SU-DHL-6 (cell line): Measurements from ENCODE around the gene NENF.

Source experiments
- H2AFZ ChIP-seq: fragments of 200-600 bp; sonication (generic); 2 replicates; pipeline ENCODE4 v1.6.1; 2014; ENCODE audit warnings: low read depth, mild to moderate bottlenecking, moderate library complexity, mixed read lengths, antibody characterized with exemption, low read length; ENCODE audit not compliant: severe bottlenecking
- H3F3A ChIP-seq: fragments of 200-600 bp; shearing (Covaris generic); 2 replicates; pipeline ENCODE4 v1.6.0; 2016; ENCODE audit warnings: antibody characterized with exemption, mild to moderate bottlenecking; ENCODE audit not compliant: insufficient read depth
- H3K27ac ChIP-seq: fragments of 200-600 bp; sonication (generic); 2 replicates; pipeline ENCODE4 v1.5.1; 2016; ENCODE audit warnings: low read depth, mild to moderate bottlenecking, low read length, moderate library complexity, mixed read lengths
- H3K27me3 ChIP-seq: fragments of 200-600 bp; sonication (generic), shearing (Covaris generic); 2 replicates; pipeline ENCODE4 v1.6.0; 2014; ENCODE audit warnings: mild to moderate bottlenecking, low read length
- H3K36me3 ChIP-seq: fragments of 200-600 bp; sonication (generic); 2 replicates; pipeline ENCODE4 v1.6.1; 2014; ENCODE audit warnings: mild to moderate bottlenecking, low read length, mixed read lengths
- H3K4me2 ChIP-seq: fragments of 300-600, 200-600 bp; shearing (Covaris generic), sonication (generic); 2 replicates; pipeline ENCODE4 v1.6.0; 2014; ENCODE audit warnings: low read length, low read depth, mild to moderate bottlenecking; ENCODE audit not compliant: poor library complexity, severe bottlenecking
- H3K4me3 ChIP-seq: fragments of 200-600 bp; sonication (generic); 2 replicates; pipeline ENCODE4 v1.5.1; 2014; ENCODE audit warnings: antibody characterized with exemption, low read length, mild to moderate bottlenecking, mixed read lengths; ENCODE audit not compliant: insufficient read depth, poor library complexity, severe bottlenecking
- H3K79me2 ChIP-seq: fragments of 200-600 bp; sonication (generic); 2 replicates; pipeline ENCODE4 v1.6.1; 2014; ENCODE audit warnings: mild to moderate bottlenecking, low read length, moderate library complexity; ENCODE audit not compliant: insufficient read depth
- H3K9ac ChIP-seq: fragments of 200-600 bp; sonication (generic); 2 replicates; pipeline ENCODE4 v1.7.0; 2014; ENCODE audit warnings: mild to moderate bottlenecking, low read length
- H3K9me2 ChIP-seq: fragments of 200-600 bp; sonication (generic); replicated peaks from 2 replicates; pipeline ENCODE4 v1.6.1; 2014; ENCODE audit warnings: low read length; ENCODE audit not compliant: insufficient read depth
- H3K9me3 ChIP-seq: fragments of 200-600 bp; sonication (generic); 2 replicates; pipeline ENCODE4 v1.6.1; 2014; ENCODE audit warnings: low read length, mixed read lengths; ENCODE audit not compliant: insufficient read depth
- H4K20me1 ChIP-seq: fragments of 200-600 bp; sonication (generic); 2 replicates; pipeline ENCODE4 v1.6.1; 2014; ENCODE audit warnings: low read depth, mild to moderate bottlenecking, antibody characterized with exemption, low read length, moderate library complexity, mixed read lengths
- EZH2phosphoT487 ChIP-seq: fragments of 200-600 bp; sonication (generic), shearing (Covaris generic); conservative IDR thresholded peaks from 2 replicates; pipeline ENCODE4 v1.6.1; 2018; ENCODE audit warnings: mild to moderate bottlenecking, antibody characterized with exemption, low read length, moderate library complexity, mixed read lengths
- TF ChIP-seq, protein P1 (sequence below): fragments of 200-600 bp; sonication (generic); IDR thresholded peaks from one replicate; pipeline ENCODE4 v1.5.1; 2017; ENCODE audit warnings: antibody characterized with exemption, mild to moderate bottlenecking, low read length, moderate library complexity; ENCODE audit not compliant: insufficient read depth, poor library complexity, severe bottlenecking

Gene NENF

DNA sequence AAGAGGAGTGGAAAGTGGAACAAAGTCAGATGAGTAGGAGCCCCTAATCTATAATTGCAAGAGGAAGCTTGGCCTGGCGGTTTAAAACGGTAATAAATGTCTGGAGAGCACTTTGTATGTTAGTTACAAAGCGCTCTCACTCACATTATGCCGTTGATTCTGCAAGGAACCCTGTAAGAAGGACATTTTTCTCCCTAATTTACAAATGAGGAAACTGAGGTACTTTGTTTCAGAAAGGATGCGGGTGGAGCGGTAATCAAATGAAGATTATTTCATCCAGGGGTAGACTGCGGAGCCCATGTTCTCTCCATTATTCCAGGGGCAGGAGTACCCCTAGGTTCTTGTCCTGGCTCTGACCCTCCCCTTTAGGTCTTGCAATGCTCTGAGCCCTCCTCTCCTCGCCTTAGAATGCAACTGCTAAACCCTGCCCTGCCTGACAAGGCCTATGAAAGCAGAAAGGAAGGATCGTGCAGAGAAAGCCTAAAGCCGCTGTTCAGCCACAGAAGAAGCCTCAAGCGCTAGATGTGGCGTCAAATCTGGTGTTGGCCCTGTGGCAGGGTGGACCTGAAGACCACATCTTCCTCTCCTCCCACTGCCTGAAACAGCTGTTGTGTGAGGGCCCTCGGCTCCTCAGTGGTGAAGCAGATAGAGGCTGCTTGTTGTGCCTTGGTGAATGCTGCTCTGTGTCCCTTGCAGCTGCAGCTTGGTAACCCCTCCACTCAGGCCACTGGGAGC lies 17.4 kb upstream of the NENF start:
- TF ChIP-seq, protein P1, sequence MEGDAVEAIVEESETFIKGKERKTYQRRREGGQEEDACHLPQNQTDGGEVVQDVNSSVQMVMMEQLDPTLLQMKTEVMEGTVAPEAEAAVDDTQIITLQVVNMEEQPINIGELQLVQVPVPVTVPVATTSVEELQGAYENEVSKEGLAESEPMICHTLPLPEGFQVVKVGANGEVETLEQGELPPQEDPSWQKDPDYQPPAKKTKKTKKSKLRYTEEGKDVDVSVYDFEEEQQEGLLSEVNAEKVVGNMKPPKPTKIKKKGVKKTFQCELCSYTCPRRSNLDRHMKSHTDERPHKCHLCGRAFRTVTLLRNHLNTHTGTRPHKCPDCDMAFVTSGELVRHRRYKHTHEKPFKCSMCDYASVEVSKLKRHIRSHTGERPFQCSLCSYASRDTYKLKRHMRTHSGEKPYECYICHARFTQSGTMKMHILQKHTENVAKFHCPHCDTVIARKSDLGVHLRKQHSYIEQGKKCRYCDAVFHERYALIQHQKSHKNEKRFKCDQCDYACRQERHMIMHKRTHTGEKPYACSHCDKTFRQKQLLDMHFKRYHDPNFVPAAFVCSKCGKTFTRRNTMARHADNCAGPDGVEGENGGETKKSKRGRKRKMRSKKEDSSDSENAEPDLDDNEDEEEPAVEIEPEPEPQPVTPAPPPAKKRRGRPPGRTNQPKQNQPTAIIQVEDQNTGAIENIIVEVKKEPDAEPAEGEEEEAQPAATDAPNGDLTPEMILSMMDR, result no peak
- no peak for TF ChIP-seq EZH2phosphoT487
- Histone ChIP-seq H4K20me1 (no peaks in the 10 kb centered on the region), H3F3A (no peaks in the 10 kb centered on the region), H3K4me3 (peak overlapping the region; percentile 33), H3K27me3 (no peaks in the 10 kb centered on the region), H3K36me3 (no peaks in the 10 kb centered on the region), H3K9me3 (no peaks in the 10 kb centered on the region), H2AFZ (peak overlapping the region; percentile 77), H3K79me2 (peaks cover 25% of the 10 kb centered on the region), H3K9ac (peak overlapping the region; percentile 80), H3K9me2 (no peaks in the 10 kb centered on the region), H3K4me2 (peak overlapping the region; percentile 73), H3K27ac (peak overlapping the region; percentile 17; the same call in 1 of the 2 replicates)

DNA sequence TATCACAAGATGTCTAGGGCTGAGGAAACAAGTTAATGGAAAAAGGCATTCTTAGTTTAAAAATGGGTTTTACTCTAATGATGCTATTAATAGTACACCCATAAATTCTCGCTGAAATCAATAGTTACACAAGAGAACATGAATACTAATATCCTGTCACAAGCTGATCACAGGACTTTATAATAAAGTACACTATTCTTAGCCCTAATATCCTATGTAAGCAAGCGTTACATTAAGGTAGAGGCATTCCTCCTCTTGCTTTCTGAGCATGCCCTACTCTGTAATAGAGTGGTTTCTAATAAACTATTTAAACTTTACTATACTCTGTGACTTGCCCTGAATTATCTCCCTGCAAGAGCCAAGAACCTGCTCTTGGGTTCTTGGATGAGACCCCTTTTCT lies 11.6 kb upstream of the NENF start:
- Histone ChIP-seq H3K27ac (no peak overlapping the region), H3K4me2 (no peak overlapping the region), H3K27me3 (no peaks in the 10 kb centered on the region), H3K79me2 (no peaks in the 10 kb centered on the region), H3K9me2 (no peaks in the 10 kb centered on the region), H4K20me1 (no peaks in the 10 kb centered on the region), H2AFZ (no peak overlapping the region), H3K4me3 (no peak overlapping the region), H3K36me3 (no peaks in the 10 kb centered on the region), H3F3A (no peaks in the 10 kb centered on the region), H3K9ac (no peak overlapping the region), H3K9me3 (no peaks in the 10 kb centered on the region)
- TF ChIP-seq, protein P1, result no peak
- no peak for TF ChIP-seq EZH2phosphoT487

DNA sequence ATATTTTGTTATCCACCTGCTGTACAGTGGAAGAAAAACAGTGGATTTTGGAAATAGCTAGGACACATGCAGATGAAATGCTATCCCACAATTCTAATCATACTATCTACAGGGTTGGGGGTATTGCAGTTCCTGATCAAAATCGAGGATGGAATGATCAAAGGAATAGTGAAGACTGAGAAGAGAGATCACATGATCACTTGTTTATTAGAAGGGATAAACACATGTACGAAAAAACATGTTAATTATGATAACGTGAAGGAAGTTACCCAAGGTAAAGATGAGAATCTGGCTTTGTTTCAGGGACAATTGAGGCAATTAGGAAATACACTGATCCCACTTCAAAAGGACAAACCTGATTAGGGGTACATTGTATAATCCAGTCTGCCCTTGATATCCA lies 8.8 kb upstream of the NENF start:
- Histone ChIP-seq H3K4me2 (no peak overlapping the region), H3K9me3 (no peaks in the 10 kb centered on the region), H3K36me3 (no peaks in the 10 kb centered on the region), H3K9me2 (no peaks in the 10 kb centered on the region), H3K79me2 (no peaks in the 10 kb centered on the region), H3F3A (no peaks in the 10 kb centered on the region), H4K20me1 (no peaks in the 10 kb centered on the region), H3K27me3 (no peaks in the 10 kb centered on the region), H3K27ac (no peak overlapping the region), H2AFZ (no peak overlapping the region), H3K4me3 (no peak overlapping the region), H3K9ac (no peak overlapping the region)
- TF ChIP-seq, protein P1, result no peak
- TF ChIP-seq EZH2phosphoT487, result no peak
